GM12878 (cell line): ENCODE results near the gene CCSER2. TPM values are rescaled to one million over a fixed set of nuclear protein-coding genes. Genes with fewer than 3 reads are reported as not detected.

Source experiments
- BMI1 ChIP-seq: fragments of 450-650 bp; IDR thresholded peaks from 2 replicates; pipeline ENCODE4 v1.6.1; 2016; ENCODE audit warnings: mild to moderate bottlenecking, moderate library complexity, borderline replicate concordance
- CBFB ChIP-seq: IDR thresholded peaks from 2 replicates; pipeline ENCODE4 v1.6.1; 2016; ENCODE audit warnings: antibody characterized with exemption, low read depth
- CHD4 ChIP-seq: fragments of 200-600 bp; sonication (generic); IDR thresholded peaks from 2 replicates; pipeline ENCODE4 v1.6.1; 2016; ENCODE audit warnings: mild to moderate bottlenecking
- FOS ChIP-seq: IDR thresholded peaks from 3 replicates; pipeline ENCODE4 v1.6.1; 2011; ENCODE audit warnings: borderline replicate concordance; ENCODE audit not compliant: insufficient read length; ENCODE audit errors: extremely low read depth
- FOXK2 ChIP-seq: fragments of 450-650 bp; IDR thresholded peaks from 2 replicates; pipeline ENCODE4 v1.6.1; 2017; ENCODE audit warnings: mild to moderate bottlenecking, moderate library complexity
- GABPA ChIP-seq: IDR thresholded peaks from 2 replicates; pipeline ENCODE4 v1.6.1; 2014; ENCODE audit warnings: antibody characterized with exemption, low read depth, mild to moderate bottlenecking, inconsistent platforms
- HDGF ChIP-seq: fragments of 450-650 bp; IDR thresholded peaks from 2 replicates; pipeline ENCODE4 v1.6.1; 2016; ENCODE audit warnings: antibody characterized with exemption
- JUNB ChIP-seq: IDR thresholded peaks from 2 replicates; pipeline ENCODE4 v1.6.1; 2016; ENCODE audit warnings: antibody characterized with exemption, mild to moderate bottlenecking
- NBN ChIP-seq: fragments of 450-650 bp; IDR thresholded peaks from 2 replicates; pipeline ENCODE4 v1.6.1; 2016
- NFYB ChIP-seq: IDR thresholded peaks from 2 replicates; pipeline ENCODE4 v1.6.1; 2011; ENCODE audit warnings: low read depth, mild to moderate bottlenecking, low read length, improper control_type of control experiment, moderate library complexity; ENCODE audit not compliant: insufficient read depth
- PAX5 ChIP-seq: IDR thresholded peaks from 2 replicates; pipeline ENCODE4 v1.6.1; 2011; ENCODE audit warnings: low read depth, low read length, borderline replicate concordance
- POLR2A ChIP-seq: IDR thresholded peaks from 2 replicates; pipeline ENCODE4 v1.6.1; 2011; ENCODE audit warnings: low read depth, mild to moderate bottlenecking, low read length
- RAD21 ChIP-seq: IDR thresholded peaks from 2 replicates; pipeline ENCODE4 v1.6.1; 2011; ENCODE audit warnings: mild to moderate bottlenecking, low read depth, low read length, moderate library complexity; ENCODE audit not compliant: insufficient read depth
- SMAD1 ChIP-seq: fragments of 450-650 bp; IDR thresholded peaks from 2 replicates; pipeline ENCODE4 v1.6.1; 2018; ENCODE audit warnings: mild to moderate bottlenecking, low read depth; ENCODE audit not compliant: partially characterized antibody
- SUZ12 ChIP-seq: fragments of 200-600 bp; sonication (generic); IDR thresholded peaks from one replicate; pipeline ENCODE4 v1.6.1; 2018; ENCODE audit warnings: antibody characterized with exemption, mild to moderate bottlenecking; ENCODE audit not compliant: unreplicated experiment
- TCF12 ChIP-seq: IDR thresholded peaks from 2 replicates; pipeline ENCODE4 v1.6.1; 2011; ENCODE audit warnings: low read depth, mild to moderate bottlenecking, low read length
- TCF3 ChIP-seq: IDR thresholded peaks from 2 replicates; pipeline ENCODE4 v1.6.1; 2012; ENCODE audit warnings: low read depth, mild to moderate bottlenecking, low read length, borderline replicate concordance; ENCODE audit not compliant: insufficient read depth
- TCF7 ChIP-seq: IDR thresholded peaks from 2 replicates; pipeline ENCODE4 v1.6.1; 2014; ENCODE audit warnings: antibody characterized with exemption, borderline replicate concordance
- YBX1 ChIP-seq: fragments of 450-650 bp; IDR thresholded peaks from 2 replicates; pipeline ENCODE4 v1.6.1; 2016; ENCODE audit warnings: antibody characterized with exemption
- polyA plus RNA-seq, 11 experiments: library from polyadenylated mRNA; depleted of rRNA in 4 of 11; unstranded in 6 of 11; stranded (reverse) in 5 of 11; fragments of >200 nt; fragmentation: Nextera tagmentation in 4 of 11; fragmentation: Illumina TruSeq in 1 of 11; extraction: Ambion mirVana in 4 of 11; extraction: Trizol in 1 of 11; gene quantifications; 1 replicate in 1 of 11; 2 replicates in 10 of 11; pipeline versions ENCODE4 v1.2.1 to v1.2.3, GENCODE V29; 2011 to 2016; ENCODE audit warnings: inconsistent platforms in 2 of 11, missing spikeins in 2 of 11, low read depth in 1 of 11
- total RNA-seq, 4 experiments: library from RNA; depleted of rRNA in 3 of 4; stranded (reverse); fragments of >200 nt in 3 of 4; fragmentation: Illumina TruSeq in 1 of 4; extraction: Trizol in 1 of 4; gene quantifications; 2 replicates each; pipeline versions ENCODE4 v1.2.1 to v1.2.3, GENCODE V29; 2013 to 2021
- TF ChIP-seq, protein P1 (sequence below): IDR thresholded peaks from 2 replicates; pipeline ENCODE4 v1.6.1; 2012; ENCODE audit warnings: low read depth, low read length, improper control_type of control experiment
- TF ChIP-seq, protein P2 (sequence below): fragments of 450-650 bp; IDR thresholded peaks from 2 replicates; pipeline ENCODE4 v1.6.1; 2014; ENCODE audit warnings: mild to moderate bottlenecking
- TF ChIP-seq, protein P3 (sequence below): fragments of 450-650 bp; IDR thresholded peaks from 2 replicates; pipeline ENCODE4 v1.6.1; 2017; ENCODE audit warnings: borderline replicate concordance
- TF ChIP-seq, protein P4 (sequence below): fragments of 450-650 bp; IDR thresholded peaks from 2 replicates; pipeline ENCODE4 v1.6.1; 2016; ENCODE audit warnings: mild to moderate bottlenecking
- TF ChIP-seq, protein P5 (sequence below), 3 experiments: IDR thresholded peaks in 2 of 3; conservative IDR thresholded peaks in 1 of 3; 2 replicates each; pipeline ENCODE4 v1.5.1; 2011; ENCODE audit warnings: low read depth in 3 of 3, low read length in 3 of 3, mild to moderate bottlenecking in 3 of 3, control low read depth in 2 of 3, moderate library complexity in 2 of 3, inconsistent platforms in 1 of 3, mixed read lengths in 1 of 3; ENCODE audit not compliant: control insufficient read depth in 2 of 3, insufficient read depth in 1 of 3; ENCODE audit errors: extremely low read depth in 1 of 3
- TF ChIP-seq, protein P6 (sequence below): fragments of 150-350 bp; IDR thresholded peaks from 2 replicates; pipeline ENCODE4 v1.6.1; 2014; ENCODE audit warnings: mild to moderate bottlenecking, low read depth, low read length

CCSER2 gene
- total and polyA plus RNA-seq, 10 of the 15 experiments (the other 5 are each of a cell fraction or from before 2014, with no cell fraction given): 4.7 to 18.8 (median 13.2) TPM

DNA sequence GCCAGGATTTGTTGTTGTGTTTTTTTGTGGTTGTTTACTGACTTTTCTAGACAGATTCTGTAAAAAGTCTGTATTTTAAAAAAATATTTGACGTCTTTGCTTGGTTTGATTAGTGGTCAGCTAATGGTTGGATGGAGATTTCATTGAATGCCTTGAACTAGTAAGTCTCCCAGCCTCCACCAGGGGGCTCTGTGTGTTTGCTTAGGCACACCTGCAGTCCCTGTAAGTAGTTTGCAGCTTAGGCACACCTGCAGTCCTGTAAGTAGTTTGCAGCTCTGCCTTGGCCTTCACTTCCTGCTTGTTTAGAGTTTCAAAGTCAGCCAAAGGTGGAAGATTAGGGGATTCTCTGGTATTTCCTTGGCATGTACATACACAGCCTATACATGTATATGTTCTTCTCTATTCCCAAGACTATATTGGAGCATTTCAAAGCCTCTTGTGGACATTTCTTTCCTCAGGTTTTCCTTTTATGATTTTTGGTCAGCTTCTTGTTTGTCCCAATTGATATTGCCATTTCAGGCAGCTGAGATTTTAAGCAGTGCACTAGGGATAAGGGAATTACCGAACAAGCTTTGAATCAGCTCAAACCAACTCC is 101.6 kb downstream of the CCSER2 start (continued):
- TF ChIP-seq FOS (no peak), YBX1 (no peak), TCF3 (0 out of 2 replicates have a peak, but pooled peaks have one; percentile 36), CBFB (no peak), POLR2A (no peak), JUNB (no peak), NFYB (no peak), PAX5 (no peak), GABPA (no peak), SMAD1 (no peak), HDGF (no peak), RAD21 (peak; percentile 54), CHD4 (no peak), TCF12 (peak; percentile 60; the same call in 1 of the 2 replicates), FOXK2 (no peak), BMI1 (no peak), NBN (no peak), SUZ12 (no peak), TCF7 (no peak)
- TF ChIP-seq, protein P1, sequence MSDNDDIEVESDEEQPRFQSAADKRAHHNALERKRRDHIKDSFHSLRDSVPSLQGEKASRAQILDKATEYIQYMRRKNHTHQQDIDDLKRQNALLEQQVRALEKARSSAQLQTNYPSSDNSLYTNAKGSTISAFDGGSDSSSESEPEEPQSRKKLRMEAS: no peak
- TF ChIP-seq, protein P2, sequence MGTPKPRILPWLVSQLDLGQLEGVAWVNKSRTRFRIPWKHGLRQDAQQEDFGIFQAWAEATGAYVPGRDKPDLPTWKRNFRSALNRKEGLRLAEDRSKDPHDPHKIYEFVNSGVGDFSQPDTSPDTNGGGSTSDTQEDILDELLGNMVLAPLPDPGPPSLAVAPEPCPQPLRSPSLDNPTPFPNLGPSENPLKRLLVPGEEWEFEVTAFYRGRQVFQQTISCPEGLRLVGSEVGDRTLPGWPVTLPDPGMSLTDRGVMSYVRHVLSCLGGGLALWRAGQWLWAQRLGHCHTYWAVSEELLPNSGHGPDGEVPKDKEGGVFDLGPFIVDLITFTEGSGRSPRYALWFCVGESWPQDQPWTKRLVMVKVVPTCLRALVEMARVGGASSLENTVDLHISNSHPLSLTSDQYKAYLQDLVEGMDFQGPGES: no peak
- TF ChIP-seq, protein P3, sequence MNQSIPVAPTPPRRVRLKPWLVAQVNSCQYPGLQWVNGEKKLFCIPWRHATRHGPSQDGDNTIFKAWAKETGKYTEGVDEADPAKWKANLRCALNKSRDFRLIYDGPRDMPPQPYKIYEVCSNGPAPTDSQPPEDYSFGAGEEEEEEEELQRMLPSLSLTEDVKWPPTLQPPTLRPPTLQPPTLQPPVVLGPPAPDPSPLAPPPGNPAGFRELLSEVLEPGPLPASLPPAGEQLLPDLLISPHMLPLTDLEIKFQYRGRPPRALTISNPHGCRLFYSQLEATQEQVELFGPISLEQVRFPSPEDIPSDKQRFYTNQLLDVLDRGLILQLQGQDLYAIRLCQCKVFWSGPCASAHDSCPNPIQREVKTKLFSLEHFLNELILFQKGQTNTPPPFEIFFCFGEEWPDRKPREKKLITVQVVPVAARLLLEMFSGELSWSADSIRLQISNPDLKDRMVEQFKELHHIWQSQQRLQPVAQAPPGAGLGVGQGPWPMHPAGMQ: no peak
- TF ChIP-seq, protein P4, sequence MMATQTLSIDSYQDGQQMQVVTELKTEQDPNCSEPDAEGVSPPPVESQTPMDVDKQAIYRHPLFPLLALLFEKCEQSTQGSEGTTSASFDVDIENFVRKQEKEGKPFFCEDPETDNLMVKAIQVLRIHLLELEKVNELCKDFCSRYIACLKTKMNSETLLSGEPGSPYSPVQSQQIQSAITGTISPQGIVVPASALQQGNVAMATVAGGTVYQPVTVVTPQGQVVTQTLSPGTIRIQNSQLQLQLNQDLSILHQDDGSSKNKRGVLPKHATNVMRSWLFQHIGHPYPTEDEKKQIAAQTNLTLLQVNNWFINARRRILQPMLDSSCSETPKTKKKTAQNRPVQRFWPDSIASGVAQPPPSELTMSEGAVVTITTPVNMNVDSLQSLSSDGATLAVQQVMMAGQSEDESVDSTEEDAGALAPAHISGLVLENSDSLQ: no peak
- TF ChIP-seq, protein P5, sequence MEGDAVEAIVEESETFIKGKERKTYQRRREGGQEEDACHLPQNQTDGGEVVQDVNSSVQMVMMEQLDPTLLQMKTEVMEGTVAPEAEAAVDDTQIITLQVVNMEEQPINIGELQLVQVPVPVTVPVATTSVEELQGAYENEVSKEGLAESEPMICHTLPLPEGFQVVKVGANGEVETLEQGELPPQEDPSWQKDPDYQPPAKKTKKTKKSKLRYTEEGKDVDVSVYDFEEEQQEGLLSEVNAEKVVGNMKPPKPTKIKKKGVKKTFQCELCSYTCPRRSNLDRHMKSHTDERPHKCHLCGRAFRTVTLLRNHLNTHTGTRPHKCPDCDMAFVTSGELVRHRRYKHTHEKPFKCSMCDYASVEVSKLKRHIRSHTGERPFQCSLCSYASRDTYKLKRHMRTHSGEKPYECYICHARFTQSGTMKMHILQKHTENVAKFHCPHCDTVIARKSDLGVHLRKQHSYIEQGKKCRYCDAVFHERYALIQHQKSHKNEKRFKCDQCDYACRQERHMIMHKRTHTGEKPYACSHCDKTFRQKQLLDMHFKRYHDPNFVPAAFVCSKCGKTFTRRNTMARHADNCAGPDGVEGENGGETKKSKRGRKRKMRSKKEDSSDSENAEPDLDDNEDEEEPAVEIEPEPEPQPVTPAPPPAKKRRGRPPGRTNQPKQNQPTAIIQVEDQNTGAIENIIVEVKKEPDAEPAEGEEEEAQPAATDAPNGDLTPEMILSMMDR (IDR thresholded peaks at IDR 0.05 in 2 of 3, conservative IDR thresholded peaks at IDR 0.05 in 1 of 3; ENCODE audit: control insufficient read depth in 2 of 3, extremely low read depth in 1 of 3, insufficient read depth in 1 of 3, low read depth in 3 of 3, low read length in 3 of 3): peak; percentile 73 to 88 (median 77)
- TF ChIP-seq, protein P6, sequence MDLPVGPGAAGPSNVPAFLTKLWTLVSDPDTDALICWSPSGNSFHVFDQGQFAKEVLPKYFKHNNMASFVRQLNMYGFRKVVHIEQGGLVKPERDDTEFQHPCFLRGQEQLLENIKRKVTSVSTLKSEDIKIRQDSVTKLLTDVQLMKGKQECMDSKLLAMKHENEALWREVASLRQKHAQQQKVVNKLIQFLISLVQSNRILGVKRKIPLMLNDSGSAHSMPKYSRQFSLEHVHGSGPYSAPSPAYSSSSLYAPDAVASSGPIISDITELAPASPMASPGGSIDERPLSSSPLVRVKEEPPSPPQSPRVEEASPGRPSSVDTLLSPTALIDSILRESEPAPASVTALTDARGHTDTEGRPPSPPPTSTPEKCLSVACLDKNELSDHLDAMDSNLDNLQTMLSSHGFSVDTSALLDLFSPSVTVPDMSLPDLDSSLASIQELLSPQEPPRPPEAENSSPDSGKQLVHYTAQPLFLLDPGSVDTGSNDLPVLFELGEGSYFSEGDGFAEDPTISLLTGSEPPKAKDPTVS: no peak
